Lower leg skin (tissue), 4 donors: ENCODE data around the gene SRSF4. TPM values are rescaled to one million over a fixed set of nuclear protein-coding genes. Genes with fewer than 3 reads are reported as not detected.
"Not testable (repeated sequence)": the region's sequence is repeated elsewhere in the genome, so short reads cannot be mapped to it uniquely, and the experiment has no call there.

Experiments used
- DNase-seq, 2 donors: peaks; one replicate each; pipeline ENCODE4 v3.0.0-alpha.2; 2019; ENCODE audit warnings: low spot score in 2 of 2
- H3K4me3 ChIP-seq: fragments of 200-600 bp; sonication (generic); 2 replicates; pipeline ENCODE4 v1.5.1; 2017; ENCODE audit warnings: mild to moderate bottlenecking, low read depth; ENCODE audit not compliant: poor library complexity, severe bottlenecking
- CTCF ChIP-seq, 3 donors: fragments of 450-650 bp; IDR thresholded peaks; one replicate each; pipeline ENCODE4 v1.5.1; 2016; ENCODE audit warnings: antibody characterized with exemption in 3 of 3, mild to moderate bottlenecking in 3 of 3, moderate library complexity in 2 of 3
- POLR2A ChIP-seq, 2 donors: fragments of 450-650 bp; IDR thresholded peaks; one replicate each; pipeline ENCODE4 v1.6.1; 2016 to 2017; ENCODE audit warnings: antibody characterized with exemption in 2 of 2, mild to moderate bottlenecking in 1 of 2, moderate library complexity in 1 of 2
- WGBS, 2 donors: methylation state at CpG; one replicate each; pipeline ENCODE4 v1.1.5; 2018; 5-methylcytosine and 5-hydroxymethylcytosine counted together
- intact Hi-C: fragments of 100-400 bp; cut with DNase I; formaldehyde crosslinking; loops from one replicate; pipeline ENCODE4 v1.15.0; 2023; ENCODE audit warnings: low total_unique reads
- total RNA-seq, 4 donors: library from RNA; depleted of rRNA; stranded (reverse); fragments of >200 nt; gene quantifications; one replicate each; pipeline ENCODE4 v1.1.0, GENCODE V29; 2016

The SRSF4 gene
- total RNA-seq, 4 donors from 2014 or later: 47.3 to 89.4 (median 58.5) TPM

- no peak for DNase-seq
- intact Hi-C loops: no loop called here
- WGBS, 2 donors: 93 to 95% methylated on average over 5 of the region's 5 CpGs
- TF ChIP-seq CTCF (IDR thresholded peaks at IDR 0.05): no peak
- no peak for TF ChIP-seq POLR2A (IDR thresholded peaks at IDR 0.05)
- no peak overlapping the region for H3K4me3 ChIP-seq
These were observed 42.7 kb upstream of the SRSF4 start for GRCh38 chr1:29224356-29224837.

- intact Hi-C loops: no loop called here
- no peak for TF ChIP-seq CTCF (IDR thresholded peaks at IDR 0.05)
- TF ChIP-seq POLR2A (IDR thresholded peaks at IDR 0.05): no peak
- WGBS, 2 donors: 86 to 88% methylated on average over 6 of the region's 6 CpGs
- no peak overlapping the region for H3K4me3 ChIP-seq
- DNase-seq: no peak
These were observed 41.8 kb upstream of the SRSF4 start for GRCh38 chr1:29223521-29223920.

- H3K4me3 ChIP-seq: no peak overlapping the region
- TF ChIP-seq POLR2A (IDR thresholded peaks at IDR 0.05) (no peak), CTCF (IDR thresholded peaks at IDR 0.05) (no peak)
- intact Hi-C loops: no loop called here
- WGBS, 2 donors: 84 to 90% methylated on average over 1 of the region's 1 CpG
- no peak for DNase-seq
These were observed 41.0 kb upstream of the SRSF4 start for GRCh38 chr1:29222686-29223085.

GRCh38 chr1:29222260-29222659 is 40.6 kb upstream of the SRSF4 start:
- DNase-seq, intact Hi-C loops, H3K4me3 ChIP-seq: not testable (repeated sequence)
- WGBS, 2 donors: 86 to 88% methylated on average over 6 of the region's 6 CpGs

- no peak for DNase-seq
- intact Hi-C loops: no loop called here
- TF ChIP-seq POLR2A (IDR thresholded peaks at IDR 0.05): no peak
- no peak for TF ChIP-seq CTCF (IDR thresholded peaks at IDR 0.05)
- no peak overlapping the region for H3K4me3 ChIP-seq
- WGBS, 2 donors: 90% methylated on average over 3 of the region's 3 CpGs
These were observed 39.6 kb upstream of the SRSF4 start for GRCh38 chr1:29221296-29221695.

GRCh38 chr1:29218223-29218622 is 36.5 kb upstream of the SRSF4 start:
- 91 to 100% methylated on average over 2 of the region's 2 CpGs for WGBS, 2 donors
- intact Hi-C loops: no loop called here
- TF ChIP-seq POLR2A (IDR thresholded peaks at IDR 0.05): no peak
- no peak for TF ChIP-seq CTCF (IDR thresholded peaks at IDR 0.05)
- no peak for DNase-seq
- H3K4me3 ChIP-seq: no peak overlapping the region
